Stimulated activated naive CD4-positive, alpha-beta T cell (primary cell): ENCODE measurements around the gene CHCT1.
"Not testable (repeated sequence)": the region's sequence is repeated elsewhere in the genome, so short reads cannot be mapped to it uniquely, and the experiment has no call there.

Source experiments
- DNase-seq, 6 experiments: peaks; one replicate each; lab custom pipeline; 2025; lab: John Stamatoyannopoulos, UW

Gene CHCT1

DNA sequence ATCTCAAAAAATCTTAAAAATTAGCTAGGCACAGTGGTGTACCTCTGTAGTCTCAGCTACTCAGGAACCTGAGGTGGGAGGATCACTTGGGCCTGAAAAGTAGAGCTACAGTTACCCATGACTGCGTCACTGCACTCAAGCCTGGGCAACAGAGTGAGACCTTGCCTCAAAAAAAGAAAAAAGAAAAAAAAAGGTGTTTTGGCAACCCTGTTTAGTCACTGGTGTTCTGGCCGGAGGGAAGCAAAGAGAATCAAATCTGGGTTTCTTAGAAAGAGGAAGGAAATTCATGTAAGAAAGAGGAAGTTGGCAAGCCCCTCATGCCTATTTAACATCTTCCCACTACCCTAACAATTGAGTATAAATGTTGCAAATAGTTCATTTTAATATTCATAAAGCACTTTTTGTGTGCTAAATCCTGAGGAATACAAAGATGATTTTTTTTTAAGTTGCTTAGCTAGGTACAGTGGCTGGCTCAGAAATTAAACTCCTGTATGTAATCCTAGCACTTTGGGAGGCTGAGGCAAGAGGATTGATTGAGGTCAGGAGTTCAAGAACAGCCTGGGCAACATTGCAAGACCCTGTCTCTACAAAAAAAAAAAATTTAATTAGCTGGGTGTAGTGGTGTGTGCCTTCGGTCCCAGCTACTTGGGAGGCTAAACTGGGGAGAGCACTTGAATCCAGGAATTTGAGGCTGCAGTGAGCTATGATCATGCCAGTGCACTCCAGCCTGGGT, 23.9 kb upstream of the CHCT1 start:
- DNase-seq, result no peak

DNA sequence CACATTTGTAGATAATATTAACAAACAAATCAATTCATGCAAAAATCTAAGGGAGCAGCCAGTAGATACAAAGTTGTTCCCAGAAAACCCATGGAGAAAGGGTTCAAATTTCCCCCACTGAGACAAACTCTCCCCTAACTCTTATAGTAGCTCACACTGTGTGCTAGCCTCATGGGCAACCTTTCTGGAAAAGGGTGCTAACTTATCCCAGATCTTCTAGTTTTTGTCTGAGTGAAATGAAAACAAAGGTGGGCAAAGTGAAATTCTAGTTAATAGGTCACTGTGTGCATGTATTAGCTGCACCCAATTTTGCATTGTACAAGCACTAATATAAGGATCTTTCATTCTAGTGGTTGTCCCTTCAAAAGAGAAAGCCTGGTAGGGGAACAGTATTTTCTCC, 20.5 kb upstream of the CHCT1 start:
- DNase-seq, result no peak

DNA sequence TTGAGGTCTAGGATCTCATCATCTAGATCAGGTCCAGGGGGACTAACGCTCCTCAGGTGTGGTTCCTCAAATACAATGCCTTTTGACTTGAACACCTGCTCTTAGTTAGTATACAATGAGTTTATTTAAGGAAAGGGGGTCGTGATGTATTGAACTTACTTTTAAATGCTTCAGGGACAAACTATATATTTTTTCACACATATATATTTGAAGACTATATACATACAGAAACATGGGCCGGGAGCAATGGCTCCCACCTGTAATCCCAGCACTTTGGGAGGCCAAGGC, 18.8 kb upstream of the CHCT1 start:
- DNase-seq, result no peak

- DNase-seq, result no peak
Observed at GRCh38 chr17:60403962-60404361, 18.3 kb upstream of the CHCT1 start.

DNA sequence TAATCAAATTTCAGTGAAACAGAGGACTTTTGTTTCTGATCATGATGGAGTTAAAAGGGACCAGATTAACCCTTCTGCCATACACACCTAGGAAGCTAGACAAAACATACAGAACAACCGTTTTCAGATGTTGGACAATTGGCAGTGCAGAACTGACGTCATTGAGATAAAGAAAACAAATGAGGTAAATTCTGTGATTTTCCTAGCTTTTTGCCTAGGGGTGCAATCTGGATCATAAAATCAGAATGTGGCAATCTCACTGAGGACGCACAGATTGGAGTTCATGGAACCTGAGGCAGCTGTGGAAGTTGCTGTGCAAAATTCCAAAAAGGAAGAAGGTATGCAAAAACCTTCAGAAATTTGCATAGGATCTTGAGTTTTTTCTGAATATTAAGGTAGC, 15.4 kb upstream of the CHCT1 start:
- no peak for DNase-seq

GRCh38 chr17:60410001-60410400, 12.3 kb upstream of the CHCT1 start:
- DNase-seq, result no peak

- DNase-seq, result no peak
Observed at GRCh38 chr17:60412701-60413100, 9.6 kb upstream of the CHCT1 start.

- no peak for DNase-seq
Observed at GRCh38 chr17:60415146-60415545, 7.1 kb upstream of the CHCT1 start.

DNA sequence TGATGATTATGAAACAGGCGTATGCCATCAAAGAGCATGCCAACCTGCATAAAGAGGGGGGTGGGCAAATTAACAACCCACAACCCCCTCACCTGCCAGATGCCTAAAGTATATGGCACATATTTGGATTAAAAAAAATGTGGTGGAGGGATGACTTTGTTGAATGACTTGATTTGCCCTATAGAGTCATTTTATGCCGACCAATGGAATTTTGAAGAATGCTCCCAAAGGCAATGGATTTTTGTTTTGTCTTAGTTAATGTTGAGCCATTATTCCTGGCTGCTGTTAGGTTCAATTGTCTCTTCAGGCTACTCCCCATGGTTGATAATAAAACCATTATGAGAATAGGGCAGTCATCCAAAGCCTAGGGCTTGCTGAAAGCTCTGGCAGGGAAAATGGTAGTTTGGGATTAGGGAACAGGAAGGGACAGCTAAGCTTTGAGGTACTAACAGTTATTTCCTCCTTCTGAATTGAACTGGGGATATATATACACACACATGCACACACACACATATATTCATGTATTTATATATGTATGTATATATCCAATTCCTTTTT, 5.8 kb upstream of the CHCT1 start:
- no peak for DNase-seq

DNA sequence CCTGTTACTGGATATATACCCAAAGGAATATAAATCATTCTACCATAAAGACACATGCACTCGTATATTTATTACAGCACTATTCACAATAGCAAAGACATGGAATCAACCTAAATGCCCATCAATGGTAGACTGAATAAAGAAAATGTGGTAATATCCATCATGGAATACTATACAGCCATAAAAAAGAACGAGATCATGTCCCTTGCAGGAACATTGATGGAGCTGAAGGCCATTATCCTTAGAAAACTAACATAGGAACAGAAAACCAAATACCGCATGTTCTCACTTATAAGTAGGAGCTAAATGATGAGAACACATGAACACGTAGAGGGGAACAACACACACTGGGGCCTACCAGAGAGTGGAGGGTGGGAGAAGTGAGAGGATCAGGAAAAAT, 3.3 kb upstream of the CHCT1 start:
- DNase-seq, result not testable (repeated sequence)

DNA sequence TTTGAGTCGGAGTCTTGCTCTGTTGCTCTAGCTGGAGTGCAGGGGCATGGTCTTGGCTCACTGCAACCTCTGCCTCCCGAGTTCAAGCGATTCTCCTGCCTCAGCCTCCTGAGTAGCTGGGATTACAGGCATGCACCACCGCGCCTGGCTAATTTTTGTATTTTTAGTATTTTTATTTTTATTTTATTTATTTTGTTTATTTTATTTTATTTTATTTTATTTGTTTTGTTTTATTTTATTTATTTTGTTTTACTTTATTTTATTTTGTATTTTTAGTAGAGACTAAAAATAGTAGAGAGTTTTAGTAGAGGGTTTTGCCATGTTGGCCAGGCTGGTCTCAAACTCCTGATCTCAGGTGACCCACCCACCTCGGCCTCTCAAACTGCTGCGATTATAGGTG, 2.4 kb upstream of the CHCT1 start:
- DNase-seq, result not testable (repeated sequence)

DNA sequence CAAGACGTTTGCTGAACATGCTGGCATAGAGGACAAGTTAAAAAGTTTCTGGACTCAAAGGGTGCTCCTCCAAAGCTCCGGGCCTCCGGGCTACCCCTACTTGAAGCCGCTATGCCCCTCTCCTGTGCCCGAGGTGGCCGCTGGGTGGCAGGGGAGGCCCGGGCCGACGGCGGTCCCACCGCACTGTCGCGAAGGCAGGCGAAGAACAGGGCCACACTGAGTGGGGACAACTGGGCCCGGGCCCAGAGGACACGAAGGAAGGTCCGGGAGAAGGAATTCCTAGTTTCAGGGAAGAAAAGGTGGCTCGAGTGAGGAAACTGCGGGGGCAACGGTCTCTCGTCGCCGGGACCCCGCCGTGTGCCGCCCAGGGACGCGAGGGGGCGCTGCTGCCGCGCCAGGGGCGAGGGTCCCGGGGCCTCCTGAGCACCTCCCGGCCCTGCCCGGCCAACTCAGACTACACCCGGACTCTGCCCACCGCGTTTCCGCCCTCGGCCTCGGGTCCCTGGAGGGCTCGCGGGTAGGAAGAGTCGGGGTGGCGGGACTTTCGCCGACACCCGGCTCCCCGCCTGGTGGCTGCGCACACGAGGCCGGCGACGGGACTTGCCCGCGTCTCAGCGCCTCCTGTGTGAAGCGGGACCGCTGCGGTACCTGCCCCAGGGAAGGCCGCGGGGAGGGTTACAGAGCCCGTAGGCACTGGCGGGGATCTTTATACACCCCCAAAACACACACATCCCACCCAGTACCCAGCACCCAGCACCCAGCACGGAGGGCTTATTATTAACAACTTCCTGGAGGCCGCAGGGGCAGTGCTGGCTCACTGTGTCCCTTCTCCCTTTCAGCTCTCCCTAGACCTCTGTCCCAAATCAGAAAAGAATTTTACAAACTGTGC, 772 bp upstream of the CHCT1 start:
- DNase-seq, result peak; percentile 30 to 87 (median 64)

GRCh38 chr17:60423865-60424264, 1.6 kb downstream of the CHCT1 start:
- no peak for DNase-seq

DNA sequence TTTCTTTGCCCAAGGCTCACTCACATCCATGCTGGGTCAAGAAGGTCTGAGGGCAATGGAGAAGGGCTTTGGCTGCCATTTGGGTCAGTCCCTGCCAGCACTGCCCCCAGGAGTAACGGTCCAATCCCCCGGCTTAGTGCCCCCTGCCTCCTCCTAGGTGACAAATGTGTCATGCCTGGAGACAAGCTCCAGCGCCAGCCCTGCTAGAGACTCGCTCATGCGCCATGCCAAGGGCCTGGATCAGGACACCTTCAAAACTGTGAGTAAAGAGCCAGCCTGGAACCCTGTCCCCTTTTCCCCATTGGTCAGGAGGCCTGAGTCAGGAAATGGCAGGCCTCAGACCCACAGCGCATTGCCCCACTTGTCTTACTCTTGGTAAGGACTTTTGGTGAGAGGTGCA, 3.3 kb downstream of the CHCT1 start:
- DNase-seq, result no peak

GRCh38 chr17:60426596-60426995, 4.3 kb downstream of the CHCT1 start:
- no peak for DNase-seq

DNA sequence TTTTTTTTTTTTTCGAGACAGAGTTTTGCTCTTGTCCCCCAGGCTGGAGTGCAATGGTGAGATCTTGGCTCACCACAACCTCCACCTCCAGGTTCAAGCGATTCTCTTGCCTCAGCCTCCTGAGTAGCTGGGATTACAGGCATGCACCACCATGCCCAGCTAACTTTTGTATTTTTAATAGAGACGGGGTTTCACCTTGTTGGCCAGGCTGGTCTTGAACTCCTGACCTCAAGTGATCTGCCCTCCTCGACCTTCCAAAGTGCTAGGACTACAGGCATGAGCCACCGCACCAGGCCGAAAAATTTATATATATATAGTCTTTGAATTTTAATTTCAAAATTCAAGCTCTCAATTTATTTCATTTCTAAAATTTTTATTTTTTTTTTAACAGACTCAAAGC, 6.2 kb downstream of the CHCT1 start:
- not testable (repeated sequence) for DNase-seq

- DNase-seq, result not testable (repeated sequence)
Observed at GRCh38 chr17:60430561-60430960, 8.3 kb downstream of the CHCT1 start.

DNA sequence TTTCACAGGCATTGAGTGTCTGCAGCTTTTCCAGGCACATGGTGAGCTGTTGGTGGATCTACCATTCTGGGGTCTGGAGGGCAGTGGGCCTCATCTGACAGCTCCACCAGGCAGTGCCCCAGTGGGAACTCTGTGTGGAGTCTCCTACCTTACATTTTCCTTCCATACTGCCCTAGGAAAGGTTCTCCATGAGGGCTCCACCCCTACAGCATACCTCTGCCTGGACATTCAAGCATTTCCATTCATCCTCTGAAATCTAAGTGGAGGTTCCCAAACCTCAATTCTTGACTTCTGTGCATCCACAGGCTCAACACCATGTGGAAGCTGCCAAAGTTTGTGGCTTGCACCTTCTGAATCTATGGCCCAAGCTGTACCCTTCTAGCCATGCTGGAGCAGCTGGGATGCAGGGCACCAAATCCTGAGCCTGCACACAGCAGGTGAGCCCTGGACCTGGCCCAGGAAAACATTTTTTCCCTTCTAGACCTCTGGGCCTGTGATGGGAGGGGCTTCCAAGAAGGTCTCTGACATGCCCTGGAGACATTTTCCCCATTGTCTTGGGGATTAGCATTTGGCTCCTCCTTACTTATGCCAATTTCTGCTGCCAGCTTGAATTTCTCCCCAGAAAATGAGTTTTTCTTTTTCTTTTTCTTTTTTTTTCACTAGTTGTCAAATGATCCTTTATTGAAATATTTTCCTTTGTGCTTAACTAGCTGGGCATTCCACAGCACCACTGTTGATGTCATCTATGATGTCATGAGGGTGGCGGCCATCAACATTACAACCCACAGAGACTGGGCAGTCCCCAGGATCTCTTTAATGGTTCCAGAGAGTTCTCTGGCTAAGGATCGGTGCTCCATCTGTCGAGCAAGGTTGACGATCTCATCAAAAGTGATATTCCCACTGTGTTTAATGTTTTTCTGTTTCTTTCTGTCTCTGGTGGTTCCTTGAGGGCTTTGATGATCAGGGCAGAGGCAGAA, 11.0 kb downstream of the CHCT1 start:
- not testable (repeated sequence) for DNase-seq

- DNase-seq, result peak; percentile 13 to 72 (median 42)
Observed at GRCh38 chr17:60435244-60436167, 13.2 kb downstream of the CHCT1 start.

DNA sequence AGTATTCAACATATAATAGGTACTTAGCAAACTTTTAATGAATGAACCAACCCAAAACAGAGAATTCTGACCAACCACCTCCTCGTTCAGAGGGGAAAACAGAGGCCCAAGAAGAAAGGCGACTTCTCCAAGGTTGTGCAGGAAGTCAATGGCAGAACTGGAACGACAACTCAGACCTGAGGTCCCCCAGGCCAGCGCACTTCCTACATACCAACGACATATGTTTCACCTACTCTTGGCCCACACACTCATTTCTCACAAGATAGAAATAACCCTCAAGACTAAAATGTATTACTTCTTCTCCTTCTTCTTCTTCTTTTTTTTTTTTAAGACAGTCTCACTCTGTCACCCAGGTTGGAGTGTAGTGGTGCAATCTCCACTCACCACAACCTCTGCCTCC, 14.4 kb downstream of the CHCT1 start:
- DNase-seq, result no peak

GRCh38 chr17:60439501-60439900, 17.2 kb downstream of the CHCT1 start:
- DNase-seq, result no peak
